Adrenal gland (tissue), 12 donors: ENCODE results near the gene PAWR. TPM values are rescaled to one million over a fixed set of nuclear protein-coding genes. Genes with fewer than 3 reads are reported as not detected.

Experiments
- DNase-seq, 7 donors: peaks; one replicate each; pipeline ENCODE4 v3.0.0-alpha.2; 2019 to 2020
- H3K27ac ChIP-seq, 5 donors: fragments of 200-600 bp; sonication (generic) in 4 of 5; 1 replicate in 3 of 5; 2 replicates in 2 of 5; pipeline versions ENCODE4 v1.5.1 to v1.8.0; 2016 to 2020; ENCODE audit warnings: mild to moderate bottlenecking in 1 of 5
- H3K27me3 ChIP-seq: fragments of 200-600 bp; 2 replicates; pipeline ENCODE4 v1.8.0; 2021
- H3K36me3 ChIP-seq, 2 donors: fragments of 200-600 bp; replicated peaks in 1 of 2; 1 replicate in 1 of 2; 2 replicates in 1 of 2; pipeline versions ENCODE4 v1.5.1 to v1.8.0; 2018 to 2022
- H3K4me1 ChIP-seq, 2 donors: fragments of 200-600 bp; replicated peaks in 1 of 2; 1 replicate in 1 of 2; 2 replicates in 1 of 2; pipeline versions ENCODE4 v1.5.1 to v1.8.0; 2018 to 2021
- H3K4me3 ChIP-seq, 4 donors: fragments of 200-600 bp; sonication (generic) in 3 of 4; one replicate each; pipeline ENCODE4 v1.5.1; 2016 to 2018
- H3K9me3 ChIP-seq, 3 donors: fragments of 200-600 bp; sonication (generic) in 1 of 3; replicated peaks in 1 of 3; 1 replicate in 2 of 3; 2 replicates in 1 of 3; pipeline versions ENCODE4 v1.5.1 to v1.8.0; 2016 to 2021
- CTCF ChIP-seq, 6 experiments: fragments of 450-650 bp in 4 of 6; fragments of 200-600 bp in 2 of 6; sonication (generic) in 1 of 6; IDR thresholded peaks; 1 replicate in 5 of 6; 2 replicates in 1 of 6; pipeline versions ENCODE4 v1.5.1 to v1.8.0; 2016 to 2021; ENCODE audit warnings: antibody characterized with exemption in 6 of 6, mild to moderate bottlenecking in 2 of 6, moderate library complexity in 1 of 6
- POLR2A ChIP-seq, 2 donors: fragments of 450-650 bp; IDR thresholded peaks; one replicate each; pipeline ENCODE4 v1.6.1; 2017; ENCODE audit warnings: antibody characterized with exemption in 2 of 2, mild to moderate bottlenecking in 2 of 2, moderate library complexity in 1 of 2
- WGBS, 4 donors: extraction: QIAGEN DNeasy Blood & Tissue Kit in 2 of 4; methylation state at CpG; one replicate each; pipeline versions ENCODE4 v1.1.5 to v1.1.7; 2013 to 2017; 5-methylcytosine and 5-hydroxymethylcytosine counted together
- intact Hi-C, 2 donors: fragments of 100-400 bp; cut with DNase I; formaldehyde crosslinking; loops; one replicate each; pipeline versions ENCODE4 v1.14.1 to v1.15.0; 2022 to 2023
- polyA plus RNA-seq, 3 donors: library from polyadenylated mRNA; stranded (reverse); fragments of 200-250 nt in 2 of 3; fragments of 350-450 nt in 1 of 3; fragmentation: Illumina TruSeq in 1 of 3; extraction: RNeasy Lipid Tissue Mini Kit (QIAGEN cat#74804) in 1 of 3; gene quantifications; one replicate each; pipeline ENCODE4 v1.2.3, GENCODE V29; 2013 to 2014
- total RNA-seq, 9 donors: library from RNA; depleted of rRNA in 4 of 9; stranded (reverse); fragments of >200 nt in 4 of 9; fragments of 120-200 nt in 1 of 9; fragmentation: NEBNext Ultra II Directional in 1 of 9; extraction: Animal tissue kit (Norgen Biotek cat#: 25700) in 1 of 9; gene quantifications; one replicate each; pipeline versions ENCODE4 v1.1.0 to v1.2.4, GENCODE V29; 2013 to 2023
- donor health status: healthy with polysubstance abuse.
- donor health status: Bipolar disorder and iron deficiency.
- donor health status: DM: yes; HTN: yes; CAD: no.
- donor health status: DM: no; HTN: no; CAD: no.
- donor health status: DM: no; HTN: no; CAD: no.
- donor health status: DM: yes; HTN: yes; CAD: no.

PAWR gene
- total and polyA plus RNA-seq, 12 donors, result 8.5 to 63.7 (median 24.6) TPM

DNA sequence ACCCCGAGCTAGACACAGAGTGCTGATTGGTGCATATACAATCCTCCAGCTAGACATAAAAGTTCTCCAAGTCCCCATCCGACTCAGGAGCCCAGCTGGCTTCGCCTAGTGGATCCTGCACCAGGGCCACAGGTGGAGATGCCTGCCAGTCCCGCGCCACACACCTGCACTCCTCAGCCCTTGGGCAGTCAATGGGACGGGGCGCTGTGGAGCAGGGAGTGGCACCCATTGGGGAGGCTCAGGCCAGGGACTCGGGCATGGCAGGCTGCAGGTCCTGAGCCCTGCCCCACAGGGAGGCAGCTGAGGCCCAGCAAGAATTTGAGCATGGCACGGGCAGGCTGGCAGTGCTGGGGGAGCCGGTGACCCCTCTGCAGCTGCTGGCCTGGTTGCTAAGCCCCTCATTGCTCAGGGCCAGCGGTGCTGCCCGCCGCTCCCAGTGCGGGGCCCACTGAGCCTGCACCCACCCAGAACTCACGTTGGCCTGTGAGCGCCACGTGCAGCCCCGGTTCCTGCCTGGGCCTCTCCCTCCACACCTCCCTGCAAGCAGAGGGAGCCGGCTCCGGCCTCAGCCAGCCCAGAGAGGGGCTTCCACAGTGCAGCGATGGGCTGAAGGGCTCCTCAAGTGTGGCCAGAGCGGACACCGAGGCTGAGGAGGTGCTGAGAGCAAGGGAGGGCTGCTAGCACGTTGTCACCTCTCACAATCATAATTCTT, 136.7 kb downstream of the PAWR start:
- WGBS, 4 donors, result 70 to 97% (median 94%) methylated on average over 2 to 24 of the region's 24 CpGs
- H3K9me3 ChIP-seq, result no peaks in the 10 kb centered on the region
- intact Hi-C loops, result loop anchor here (10.0 kb wide), 4 partner anchors 139 to 711 kb away; no protein-coding TSS in a partner anchor

GRCh38 chr12:79552192-79552591, 138.6 kb downstream of the PAWR start:
- WGBS, 4 donors, result 86 to 91% (median 87%) methylated on average over 6 of the region's 6 CpGs
- H3K4me3 ChIP-seq, result no peak overlapping the region
- no peaks in the 10 kb centered on the region for H3K9me3 ChIP-seq
- no peak for TF ChIP-seq CTCF (IDR thresholded peaks at IDR 0.05)
- no peak for TF ChIP-seq POLR2A (IDR thresholded peaks at IDR 0.05)
- DNase-seq, result no peak
- H3K27me3 ChIP-seq, result no peaks in the 10 kb centered on the region
- no peak overlapping the region for H3K27ac ChIP-seq
- peaks cover 0 to 4% of the 10 kb centered on the region in 2 donors for H3K36me3 ChIP-seq
- H3K4me1 ChIP-seq, result peaks cover 0 to 5% of the 10 kb centered on the region in 2 donors
- intact Hi-C loops, result loop anchor here (10.0 kb wide), 4 partner anchors 137 to 713 kb away; no protein-coding TSS in a partner anchor

More for the DNA sequence above, 136.7 kb downstream of the PAWR start:
- no peak overlapping the region for H3K4me3 ChIP-seq
- H3K4me1 ChIP-seq, result no peaks in the 10 kb centered on the region
- H3K27me3 ChIP-seq, result no peaks in the 10 kb centered on the region
- TF ChIP-seq POLR2A (IDR thresholded peaks at IDR 0.05) (no peak), CTCF (IDR thresholded peaks at IDR 0.05) (no peak)
- peaks cover 0 to 4% of the 10 kb centered on the region in 2 donors for H3K36me3 ChIP-seq
- no peak for DNase-seq
- H3K27ac ChIP-seq, result no peak overlapping the region

- Histone ChIP-seq H3K27me3 (no peaks in the 10 kb centered on the region), H3K9me3 (no peaks in the 10 kb centered on the region), H3K4me3 (no peak overlapping the region), H3K36me3 (peaks cover 0 to 4% of the 10 kb centered on the region in 2 donors), H3K27ac (peak overlapping the region in 1 of 5 donors; percentile 22), H3K4me1 (peaks cover 0 to 5% of the 10 kb centered on the region in 2 donors)
- DNase-seq, result no peak
- intact Hi-C loops, result loop anchor here (5.0 to 10.0 kb wide), 5 partner anchors 135 to 715 kb away; no protein-coding TSS in a partner anchor
- TF ChIP-seq POLR2A (IDR thresholded peaks at IDR 0.05) (no peak), CTCF (IDR thresholded peaks at IDR 0.05) (no peak)
- WGBS, 4 donors, result 87 to 90% (median 89%) methylated on average over 4 of the region's 4 CpGs
Observed at GRCh38 chr12:79549531-79550271, 141.1 kb downstream of the PAWR start.

GRCh38 chr12:79548610-79548924, 142.2 kb downstream of the PAWR start:
- DNase-seq, result no peak
- peak overlapping the region in 1 of 5 donors; percentile 47 for H3K27ac ChIP-seq
- intact Hi-C loops, result loop anchor here in 1 of 2 donors (5.0 kb wide), 1 partner anchor 189 kb away; no protein-coding TSS in a partner anchor
- no peaks in the 10 kb centered on the region for H3K9me3 ChIP-seq
- no peaks in the 10 kb centered on the region for H3K27me3 ChIP-seq
- peaks cover 0 to 5% of the 10 kb centered on the region in 2 donors for H3K4me1 ChIP-seq
- H3K4me3 ChIP-seq, result no peak overlapping the region
- no peak for TF ChIP-seq CTCF (IDR thresholded peaks at IDR 0.05)
- no peak for TF ChIP-seq POLR2A (IDR thresholded peaks at IDR 0.05)
- H3K36me3 ChIP-seq, result peaks cover 0 to 4% of the 10 kb centered on the region in 2 donors
